IMR-90 (cell line): ENCODE measurements around the gene CERS1. TPM values are rescaled to one million over a fixed set of nuclear protein-coding genes. Genes with fewer than 3 reads are reported as not detected.

Experiments
- ATAC-seq: fragments of 200-7000 bp; cut with Tn5 transposase; 2 replicates; pipeline ENCODE4 v1.9.1; 2020; ENCODE audit warnings: low read depth, mild to moderate bottlenecking, moderate library complexity
- BruUV-seq: library from RNA; stranded (reverse); fragments of 400-500 nt; replicated peaks from 2 replicates; lab custom pipeline; 2021; lab: Mats Ljungman, UMichigan
- CTCF ChIA-PET: fragments of 300-600 bp; formaldehyde crosslinking; extraction: SDS; loops from one replicate; lab custom pipeline; 2021; ENCODE audit warnings: antibody characterized with exemption; lab: Yijun Ruan, JAX
- POLR2A ChIA-PET: fragments of 300-600 bp; sonication (Branson Sonifier 250); formaldehyde crosslinking; loops from one replicate; lab custom pipeline; 2022; ENCODE audit warnings: antibody characterized with exemption; ENCODE audit not compliant: unreplicated experiment; lab: Charles Lee
- DNase-seq: peaks from one replicate; pipeline ENCODE4 v3.0.0; 2013
- H2AFZ ChIP-seq: replicated peaks from 2 replicates; pipeline ENCODE3; 2013; ENCODE audit warnings: low read length, mild to moderate bottlenecking; ENCODE audit not compliant: poor library complexity
- H2AK5ac ChIP-seq: 2 replicates; pipeline ENCODE4 v1.6.1; 2013; ENCODE audit warnings: low read depth, low read length, inconsistent platforms
- H2AK9ac ChIP-seq: replicated peaks from 2 replicates; pipeline ENCODE3; 2013; ENCODE audit warnings: mild to moderate bottlenecking, low read depth, low read length, moderate library complexity; ENCODE audit not compliant: poor library complexity
- H2BK120ac ChIP-seq: 2 replicates; pipeline ENCODE4 v1.6.1; 2013; ENCODE audit warnings: low read depth, low read length, inconsistent platforms
- H2BK15ac ChIP-seq: 3 replicates; pipeline ENCODE4 v1.6.1; 2013; ENCODE audit warnings: low read depth, low read length, inconsistent platforms
- H2BK20ac ChIP-seq: 2 replicates; pipeline ENCODE4 v1.6.1; 2013; ENCODE audit warnings: low read depth, mild to moderate bottlenecking, inconsistent platforms, low read length, moderate library complexity
- H2BK5ac ChIP-seq: 2 replicates; pipeline ENCODE4 v1.6.1; 2013; ENCODE audit warnings: mild to moderate bottlenecking, low read depth, low read length, inconsistent platforms; ENCODE audit not compliant: poor library complexity, severe bottlenecking
- H3K14ac ChIP-seq: replicated peaks from 2 replicates; pipeline ENCODE4 v1.6.1; 2013; ENCODE audit warnings: low read depth, low read length, inconsistent platforms
- H3K18ac ChIP-seq: 2 replicates; pipeline ENCODE4 v1.6.1; 2013; ENCODE audit warnings: low read depth, low read length, control low read depth
- H3K23ac ChIP-seq: 2 replicates; pipeline ENCODE4 v1.6.1; 2013; ENCODE audit warnings: low read depth, low read length, inconsistent platforms
- H3K27ac ChIP-seq: 2 replicates; pipeline ENCODE4 v1.5.1; 2013; ENCODE audit warnings: mild to moderate bottlenecking, control low read depth, low read length; ENCODE audit not compliant: insufficient read depth
- H3K27me3 ChIP-seq: 2 replicates; pipeline ENCODE4 v1.6.1; 2013; ENCODE audit warnings: low read length; ENCODE audit not compliant: control insufficient read depth, insufficient read depth
- H3K36me3 ChIP-seq: 2 replicates; pipeline ENCODE4 v1.6.1; 2013; ENCODE audit warnings: low read length, mixed read lengths; ENCODE audit not compliant: control insufficient read depth, insufficient read depth
- H3K4ac ChIP-seq: 2 replicates; pipeline ENCODE4 v1.6.1; 2013; ENCODE audit warnings: low read depth, low read length, inconsistent platforms
- H3K4me1 ChIP-seq: 2 replicates; pipeline ENCODE4 v1.6.1; 2013; ENCODE audit warnings: low read length, mixed read lengths; ENCODE audit not compliant: control insufficient read depth, insufficient read depth
- H3K4me2 ChIP-seq: 2 replicates; pipeline ENCODE4 v1.6.1; 2013; ENCODE audit warnings: low read depth, mild to moderate bottlenecking, control low read depth, low read length, moderate library complexity
- H3K4me3 ChIP-seq: 2 replicates; pipeline ENCODE4 v1.5.1; 2013; ENCODE audit warnings: low read depth, mild to moderate bottlenecking, control low read depth, low read length, moderate library complexity; ENCODE audit not compliant: insufficient read depth
- H3K56ac ChIP-seq: 2 replicates; pipeline ENCODE4 v1.6.1; 2013; ENCODE audit warnings: low read length, inconsistent platforms; ENCODE audit not compliant: insufficient read depth; ENCODE audit errors: extremely low read depth
- H3K79me1 ChIP-seq, 2 experiments: 2 replicates each; pipeline ENCODE4 v1.6.1; 2013; ENCODE audit warnings: low read length in 2 of 2, inconsistent platforms in 1 of 2, low read depth in 1 of 2
- H3K9ac ChIP-seq: 2 replicates; pipeline ENCODE4 v1.6.1; 2013; ENCODE audit warnings: low read depth, low read length, control low read depth
- H3K9me1 ChIP-seq: 2 replicates; pipeline ENCODE4 v1.6.1; 2013; ENCODE audit warnings: low read length, inconsistent platforms; ENCODE audit not compliant: insufficient read depth
- H3K9me3 ChIP-seq: 2 replicates; pipeline ENCODE4 v1.6.1; 2013; ENCODE audit warnings: low read length; ENCODE audit not compliant: control insufficient read depth, insufficient read depth
- H4K20me1 ChIP-seq: 2 replicates; pipeline ENCODE4 v1.6.1; 2013; ENCODE audit warnings: low read length, inconsistent platforms; ENCODE audit not compliant: insufficient read depth
- H4K5ac ChIP-seq: 2 replicates; pipeline ENCODE4 v1.6.1; 2013; ENCODE audit warnings: mild to moderate bottlenecking, low read depth, low read length, control low read depth
- H4K8ac ChIP-seq, 2 experiments: 2 replicates each; pipeline ENCODE4 v1.6.1; 2013; ENCODE audit warnings: low read depth in 2 of 2, low read length in 2 of 2, control low read depth in 1 of 2, inconsistent platforms in 1 of 2
- H4K91ac ChIP-seq: 2 replicates; pipeline ENCODE4 v1.6.1; 2013; ENCODE audit warnings: low read depth, low read length, inconsistent platforms; ENCODE audit not compliant: insufficient read depth
- BHLHE40 ChIP-seq: fragments of 150-350 bp; IDR thresholded peaks from 2 replicates; pipeline ENCODE4 v1.6.1; 2016; ENCODE audit warnings: mild to moderate bottlenecking, low read depth, low read length
- CEBPB ChIP-seq: IDR thresholded peaks from 2 replicates; pipeline ENCODE4 v1.6.1; 2012; ENCODE audit warnings: low read depth, low read length, improper control_type of control experiment
- CHD1 ChIP-seq: IDR thresholded peaks from 2 replicates; pipeline ENCODE4 v1.6.1; 2012; ENCODE audit warnings: low read depth, low read length, improper control_type of control experiment
- CTCF ChIP-seq: conservative IDR thresholded peaks from 2 replicates; pipeline ENCODE4 v1.5.1; 2012; ENCODE audit warnings: mild to moderate bottlenecking, low read depth, low read length, improper control_type of control experiment
- ELK1 ChIP-seq: fragments of 150-350 bp; IDR thresholded peaks from 2 replicates; pipeline ENCODE4 v1.6.1; 2016; ENCODE audit warnings: low read depth, mild to moderate bottlenecking, low read length, moderate library complexity, borderline replicate concordance
- FOS ChIP-seq: fragments of 150-350 bp; IDR thresholded peaks from 2 replicates; pipeline ENCODE4 v1.6.1; 2016; ENCODE audit warnings: low read depth, low read length
- MAFK ChIP-seq: IDR thresholded peaks from 2 replicates; pipeline ENCODE4 v1.6.1; 2012; ENCODE audit warnings: low read depth, low read length, improper control_type of control experiment
- MAZ ChIP-seq: IDR thresholded peaks from 2 replicates; pipeline ENCODE4 v1.6.1; 2012; ENCODE audit warnings: low read depth, mild to moderate bottlenecking, low read length, improper control_type of control experiment, moderate library complexity, borderline replicate concordance
- MXI1 ChIP-seq: IDR thresholded peaks from 2 replicates; pipeline ENCODE4 v1.6.1; 2012; ENCODE audit warnings: low read depth, mild to moderate bottlenecking, low read length, moderate library complexity, borderline replicate concordance
- NFE2L2 ChIP-seq: fragments of 150-350 bp; IDR thresholded peaks from 2 replicates; pipeline ENCODE4 v1.6.1; 2016; ENCODE audit warnings: low read depth, mild to moderate bottlenecking, low read length
- POLR2A ChIP-seq: IDR thresholded peaks from 2 replicates; pipeline ENCODE4 v1.6.1; 2012; ENCODE audit warnings: mild to moderate bottlenecking, low read depth, low read length
- RAD21 ChIP-seq: IDR thresholded peaks from 2 replicates; pipeline ENCODE4 v1.6.1; 2012; ENCODE audit warnings: low read length, improper control_type of control experiment
- RCOR1 ChIP-seq: IDR thresholded peaks from 2 replicates; pipeline ENCODE4 v1.6.1; 2012; ENCODE audit warnings: mild to moderate bottlenecking, low read length, improper control_type of control experiment; ENCODE audit not compliant: insufficient replicate concordance
- RFX5 ChIP-seq: IDR thresholded peaks from 2 replicates; pipeline ENCODE4 v1.8.0; 2012; ENCODE audit warnings: low read depth, mild to moderate bottlenecking, low read length, moderate library complexity
- SMC3 ChIP-seq: fragments of 150-350 bp; IDR thresholded peaks from 2 replicates; pipeline ENCODE4 v1.6.1; 2016; ENCODE audit warnings: low read depth, mild to moderate bottlenecking, antibody characterized with exemption, low read length, moderate library complexity
- USF2 ChIP-seq: fragments of 150-350 bp; IDR thresholded peaks from 2 replicates; pipeline ENCODE4 v1.6.1; 2017; ENCODE audit warnings: mild to moderate bottlenecking, antibody characterized with exemption, low read length, low read depth
- WGBS, 2 experiments: methylation state at CpG; one replicate each; pipeline versions ENCODE4 v1.1.5 to v1.1.7; 2013; ENCODE audit warnings: missing lambda C conversion rate in 2 of 2; ENCODE audit not compliant: insufficient read length in 1 of 2; ENCODE audit errors: extremely low coverage in 2 of 2; 5-methylcytosine and 5-hydroxymethylcytosine counted together
- dilution Hi-C: fragments of 300-500 bp; cut with HindIII; formaldehyde crosslinking; loops from one replicate; pipeline ENCODE4 v1.14.3; 2018; ENCODE audit warnings: low sequenced_read_pairs; ENCODE audit not compliant: unreplicated experiment
- in situ Hi-C: fragments of 300-500 bp; cut with MboI; formaldehyde crosslinking; loops from 3 replicates; pipeline ENCODE4 v1.14.3; 2019; ENCODE audit warnings: low sequenced_read_pairs, inconsistent platforms, mixed read lengths
- intact Hi-C: fragments of 100-400 bp; cut with micrococcal nuclease; formaldehyde crosslinking; loops from 2 replicates; pipeline ENCODE4 v1.10.0; 2022
- polyA plus RNA-seq, 3 experiments: library from polyadenylated mRNA; depleted of rRNA; stranded (reverse); fragments of >200 nt; gene quantifications; 2 replicates each; pipeline ENCODE4 v1.2.3, GENCODE V29; 2012; ENCODE audit warnings: low replicate concordance in 1 of 3
- total RNA-seq: library from RNA; depleted of rRNA; stranded (reverse); fragments of >200 nt; gene quantifications from 2 replicates; pipeline ENCODE4 v1.2.3, GENCODE V29; 2012

The CERS1 gene
- total and polyA plus RNA-seq, 2 of the 4 experiments (the other 2 are of a cell fraction), result 0.90 to 4.3 TPM

- no peak overlapping the region for H3K56ac ChIP-seq
- no peak overlapping the region for H4K5ac ChIP-seq
- H2BK5ac ChIP-seq, result no peak overlapping the region
- no peak overlapping the region for H2BK120ac ChIP-seq
- no peak overlapping the region for H3K9ac ChIP-seq
- peaks cover 8% of the 10 kb centered on the region; the same call in 1 of the 2 replicates for H3K4me1 ChIP-seq
- intact Hi-C loops (no loop called here), in situ Hi-C loops (loop anchor here (5.0 kb wide), 1 partner anchor 400 kb away; no protein-coding TSS in a partner anchor), dilution Hi-C loops (no loop called here)
- CTCF ChIA-PET, result no interaction called here
- no peak overlapping the region for H3K23ac ChIP-seq
- no peak overlapping the region for H2BK15ac ChIP-seq
- no peak overlapping the region for H3K4ac ChIP-seq
- 90% methylated on average over 6 of the region's 12 CpGs; no CpG with 5 or more reads in 1 of the 2 experiments for WGBS, 2 experiments
- peaks cover 51% of the 10 kb centered on the region for H4K20me1 ChIP-seq
- H3K27me3 ChIP-seq, result no peaks in the 10 kb centered on the region
- peaks cover 30 to 83% of the 10 kb centered on the region in 2 experiments for H3K79me1 ChIP-seq
- H2AK9ac ChIP-seq, result no peak overlapping the region
- peaks cover 75% of the 10 kb centered on the region for H3K36me3 ChIP-seq
- H4K91ac ChIP-seq, result no peak overlapping the region
- no peak overlapping the region for H3K27ac ChIP-seq
- no peak overlapping the region for H3K4me2 ChIP-seq
- TF ChIP-seq NFE2L2, result no peak
- no peak for TF ChIP-seq POLR2A
- TF ChIP-seq MAZ, result no peak
- no peak for TF ChIP-seq RCOR1
- no peak for TF ChIP-seq MAFK
- no peak for TF ChIP-seq MXI1
- TF ChIP-seq ELK1, result no peak
- no peak for TF ChIP-seq CHD1
- no peak for TF ChIP-seq SMC3
- TF ChIP-seq BHLHE40, result no peak
- TF ChIP-seq FOS, result no peak
- no peak for TF ChIP-seq CTCF
- no peak for TF ChIP-seq RAD21
- TF ChIP-seq CEBPB, result no peak
- no peak for TF ChIP-seq USF2
- no peak for TF ChIP-seq RFX5
- no peaks in the 10 kb centered on the region for H3K9me3 ChIP-seq
- no peak overlapping the region for H3K14ac ChIP-seq
- BruUV-seq, result no TSS peak
- H3K18ac ChIP-seq, result no peak overlapping the region
- no peaks in the 10 kb centered on the region for H3K9me1 ChIP-seq
- no peak overlapping the region for H2AK5ac ChIP-seq
- H4K8ac ChIP-seq, result no peak overlapping the region
- POLR2A ChIA-PET, result no interaction called here
- no peak overlapping the region for H2AFZ ChIP-seq
- no peak overlapping the region for H2BK20ac ChIP-seq
- no peak for DNase-seq
- no peak for ATAC-seq
- H3K4me3 ChIP-seq, result no peak overlapping the region
Observed at GRCh38 chr19:18852648-18853047, 43.3 kb downstream of the CERS1 start.
